Measurements from ENCODE around the gene ADAMTS20.

DNA sequence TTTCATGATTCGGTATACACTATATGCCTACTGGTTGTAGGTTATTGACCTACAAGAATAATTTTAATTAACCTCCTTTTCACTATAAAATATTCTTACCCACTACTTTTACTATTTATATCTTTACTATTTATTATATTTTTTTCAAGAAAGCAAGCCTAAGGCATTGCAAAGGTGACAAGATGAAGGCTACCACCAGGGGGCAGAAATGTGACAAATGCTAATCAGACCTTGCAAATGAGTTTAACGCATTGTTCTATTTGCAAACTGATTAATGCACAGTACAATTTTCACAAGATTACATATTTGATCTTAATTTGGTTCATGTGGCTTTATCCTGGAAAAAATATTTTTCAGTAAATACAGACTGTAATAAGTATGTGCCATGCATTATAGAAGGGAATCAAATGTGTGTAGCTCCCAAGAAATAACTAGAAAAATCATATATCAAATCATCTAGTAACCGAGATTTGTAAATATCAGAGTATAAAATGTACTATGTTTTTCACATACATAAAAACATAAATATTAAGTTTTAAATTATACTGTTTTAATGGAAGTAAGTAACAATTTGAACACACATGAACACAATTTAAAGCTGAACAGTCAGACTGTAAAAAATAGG lies 107.0 kb downstream of the ADAMTS20 start:
- TF ChIP-seq, protein P1, sequence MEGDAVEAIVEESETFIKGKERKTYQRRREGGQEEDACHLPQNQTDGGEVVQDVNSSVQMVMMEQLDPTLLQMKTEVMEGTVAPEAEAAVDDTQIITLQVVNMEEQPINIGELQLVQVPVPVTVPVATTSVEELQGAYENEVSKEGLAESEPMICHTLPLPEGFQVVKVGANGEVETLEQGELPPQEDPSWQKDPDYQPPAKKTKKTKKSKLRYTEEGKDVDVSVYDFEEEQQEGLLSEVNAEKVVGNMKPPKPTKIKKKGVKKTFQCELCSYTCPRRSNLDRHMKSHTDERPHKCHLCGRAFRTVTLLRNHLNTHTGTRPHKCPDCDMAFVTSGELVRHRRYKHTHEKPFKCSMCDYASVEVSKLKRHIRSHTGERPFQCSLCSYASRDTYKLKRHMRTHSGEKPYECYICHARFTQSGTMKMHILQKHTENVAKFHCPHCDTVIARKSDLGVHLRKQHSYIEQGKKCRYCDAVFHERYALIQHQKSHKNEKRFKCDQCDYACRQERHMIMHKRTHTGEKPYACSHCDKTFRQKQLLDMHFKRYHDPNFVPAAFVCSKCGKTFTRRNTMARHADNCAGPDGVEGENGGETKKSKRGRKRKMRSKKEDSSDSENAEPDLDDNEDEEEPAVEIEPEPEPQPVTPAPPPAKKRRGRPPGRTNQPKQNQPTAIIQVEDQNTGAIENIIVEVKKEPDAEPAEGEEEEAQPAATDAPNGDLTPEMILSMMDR (conservative IDR thresholded peaks at IDR 0.05) = peak; percentile 92
- no peak for TF ChIP-seq ZFX (IDR thresholded peaks at IDR 0.05)
